ENCODE results near the gene CAPN7. TPM values are rescaled to one million over a fixed set of nuclear protein-coding genes. Genes with fewer than 3 reads are reported as not detected.

The CAPN7 gene
- total and polyA plus RNA-seq, 2 donors (not counting 1 experiment from before 2014, with no cell fraction given): 25.9 to 38.0 TPM

- TF ChIP-seq EZH2 (IDR thresholded peaks at IDR 0.05; ENCODE audit: low read length, missing control alignments) (no peak), CTCF (conservative IDR thresholded peaks at IDR 0.05 in 1 of 2, IDR thresholded peaks at IDR 0.05 in 1 of 2; ENCODE audit: low read depth in 1 of 2, low read length in 2 of 2) (no peak)
- H3K27me3 ChIP-seq (ENCODE audit: control insufficient read depth, insufficient read depth, low read length): no peaks in the 10 kb centered on the region
- no peak for DNase-seq (ENCODE audit: low read depth in 2 of 2)
- no peaks in the 10 kb centered on the region for H3K4me1 ChIP-seq (ENCODE audit: control insufficient read depth, extremely low read depth, insufficient read depth, low read length)
- H3K9ac ChIP-seq (ENCODE audit: insufficient read depth, low read length): no peak overlapping the region
- H3K27ac ChIP-seq (ENCODE audit: insufficient read depth, low read length): no peak overlapping the region
- H2AFZ ChIP-seq (ENCODE audit: low read length): no peak overlapping the region
- H3K4me3 ChIP-seq (replicated peaks in 1 of 4; ENCODE audit: control extremely low read depth in 1 of 4, insufficient read depth in 1 of 4, low read depth in 3 of 4, low read length in 4 of 4): no peak overlapping the region
- H3K36me3 ChIP-seq (ENCODE audit: control insufficient read depth, insufficient read depth, low read length): peaks cover 5% of the 10 kb centered on the region
- no peaks in the 10 kb centered on the region for H3K79me2 ChIP-seq (ENCODE audit: control insufficient read depth, insufficient read depth, low read length)
- H4K20me1 ChIP-seq (ENCODE audit: control insufficient read depth, extremely low read depth, insufficient read depth, low read length): no peaks in the 10 kb centered on the region
- H3K9me3 ChIP-seq (ENCODE audit: control insufficient read depth, insufficient read depth, low read depth, low read length): no peaks in the 10 kb centered on the region
- H3K4me2 ChIP-seq (ENCODE audit: extremely low read depth, insufficient read depth, low read length): no peak overlapping the region
These were observed 55.2 kb downstream of the CAPN7 start for GRCh38 chr3:15261274-15261673.

GRCh38 chr3:15262021-15262420, 56.0 kb downstream of the CAPN7 start:
- TF ChIP-seq EZH2 (IDR thresholded peaks at IDR 0.05; ENCODE audit: low read length, missing control alignments) (no peak), CTCF (conservative IDR thresholded peaks at IDR 0.05 in 1 of 2, IDR thresholded peaks at IDR 0.05 in 1 of 2; ENCODE audit: low read depth in 1 of 2, low read length in 2 of 2) (no peak)
- DNase-seq (ENCODE audit: low read depth in 2 of 2): no peak
- Histone ChIP-seq H3K4me2 (ENCODE audit: extremely low read depth, insufficient read depth, low read length) (no peak overlapping the region), H3K4me1 (ENCODE audit: control insufficient read depth, extremely low read depth, insufficient read depth, low read length) (no peaks in the 10 kb centered on the region), H3K4me3 (replicated peaks in 1 of 4; ENCODE audit: control extremely low read depth in 1 of 4, insufficient read depth in 1 of 4, low read depth in 3 of 4, low read length in 4 of 4) (no peak overlapping the region), H3K36me3 (ENCODE audit: control insufficient read depth, insufficient read depth, low read length) (no peaks in the 10 kb centered on the region), H4K20me1 (ENCODE audit: control insufficient read depth, extremely low read depth, insufficient read depth, low read length) (no peaks in the 10 kb centered on the region), H3K9me3 (ENCODE audit: control insufficient read depth, insufficient read depth, low read depth, low read length) (no peaks in the 10 kb centered on the region), H2AFZ (ENCODE audit: low read length) (no peak overlapping the region), H3K27me3 (ENCODE audit: control insufficient read depth, insufficient read depth, low read length) (no peaks in the 10 kb centered on the region), H3K9ac (ENCODE audit: insufficient read depth, low read length) (no peak overlapping the region), H3K27ac (ENCODE audit: insufficient read depth, low read length) (no peak overlapping the region), H3K79me2 (ENCODE audit: control insufficient read depth, insufficient read depth, low read length) (no peaks in the 10 kb centered on the region)

GRCh38 chr3:15263120-15263519, 57.1 kb downstream of the CAPN7 start:
- no peaks in the 10 kb centered on the region for H3K36me3 ChIP-seq (ENCODE audit: control insufficient read depth, insufficient read depth, low read length)
- no peak overlapping the region for H2AFZ ChIP-seq (ENCODE audit: low read length)
- no peaks in the 10 kb centered on the region for H4K20me1 ChIP-seq (ENCODE audit: control insufficient read depth, extremely low read depth, insufficient read depth, low read length)
- H3K9me3 ChIP-seq (ENCODE audit: control insufficient read depth, insufficient read depth, low read depth, low read length): no peaks in the 10 kb centered on the region
- TF ChIP-seq EZH2 (IDR thresholded peaks at IDR 0.05; ENCODE audit: low read length, missing control alignments) (no peak), CTCF (conservative IDR thresholded peaks at IDR 0.05 in 1 of 2, IDR thresholded peaks at IDR 0.05 in 1 of 2; ENCODE audit: low read depth in 1 of 2, low read length in 2 of 2) (no peak)
- no peak for DNase-seq (ENCODE audit: low read depth in 2 of 2)
- no peaks in the 10 kb centered on the region for H3K4me1 ChIP-seq (ENCODE audit: control insufficient read depth, extremely low read depth, insufficient read depth, low read length)
- no peaks in the 10 kb centered on the region for H3K79me2 ChIP-seq (ENCODE audit: control insufficient read depth, insufficient read depth, low read length)
- H3K27ac ChIP-seq (ENCODE audit: insufficient read depth, low read length): no peak overlapping the region
- H3K27me3 ChIP-seq (ENCODE audit: control insufficient read depth, insufficient read depth, low read length): no peaks in the 10 kb centered on the region
- H3K4me2 ChIP-seq (ENCODE audit: extremely low read depth, insufficient read depth, low read length): no peak overlapping the region
- no peak overlapping the region for H3K4me3 ChIP-seq (replicated peaks in 1 of 4; ENCODE audit: control extremely low read depth in 1 of 4, insufficient read depth in 1 of 4, low read depth in 3 of 4, low read length in 4 of 4)
- no peak overlapping the region for H3K9ac ChIP-seq (ENCODE audit: insufficient read depth, low read length)

All from fibroblast of lung (primary cell).